ENCODE measurements around the gene FOCAD. TPM values are rescaled to one million over a fixed set of nuclear protein-coding genes. Genes with fewer than 3 reads are reported as not detected.

FOCAD gene
- total RNA-seq, 1 experiment from 2014 or later, result 34.9 TPM

GRCh38 chr9:20684875-20685696, 1.0 kb downstream of the FOCAD start:
- Histone ChIP-seq H4K20me1 (ENCODE audit: insufficient read depth, low read depth, low read length) (peaks cover 22% of the 10 kb centered on the region; the same call in 1 of the 2 replicates), H3K36me3 (ENCODE audit: insufficient read depth, low read length) (no peaks in the 10 kb centered on the region), H3K27me3 (ENCODE audit: low read length) (no peaks in the 10 kb centered on the region), H2AFZ (ENCODE audit: low read length) (peak overlapping the region; percentile 100), H3K79me2 (ENCODE audit: low read length) (no peaks in the 10 kb centered on the region), H3K4me1 (ENCODE audit: low read length) (peaks cover 18% of the 10 kb centered on the region), H3K9ac (ENCODE audit: low read length) (peak overlapping the region; percentile 81), H3K27ac (ENCODE audit: low read length) (no peak overlapping the region), H3K4me2 (ENCODE audit: low read depth, low read length, poor library complexity, severe bottlenecking) (peak overlapping the region; percentile 99), H3K4me3 (ENCODE audit: low read length) (peak overlapping the region; percentile 97), H3K9me2 (replicated peaks; ENCODE audit: insufficient read depth, low read length) (no peaks in the 10 kb centered on the region), H3K9me3 (ENCODE audit: low read length) (no peaks in the 10 kb centered on the region)
- no peak for DNase-seq

- no peak overlapping the region for H3K4me3 ChIP-seq (ENCODE audit: low read length)
- H3K9me2 ChIP-seq (replicated peaks; ENCODE audit: insufficient read depth, low read length), result no peaks in the 10 kb centered on the region
- no peak overlapping the region for H3K9ac ChIP-seq (ENCODE audit: low read length)
- DNase-seq, result no peak
- H3K79me2 ChIP-seq (ENCODE audit: low read length), result no peaks in the 10 kb centered on the region
- no peaks in the 10 kb centered on the region for H3K9me3 ChIP-seq (ENCODE audit: low read length)
- H3K4me2 ChIP-seq (ENCODE audit: low read depth, low read length, poor library complexity, severe bottlenecking), result no peak overlapping the region
- H2AFZ ChIP-seq (ENCODE audit: low read length), result no peak overlapping the region
- peaks cover 18% of the 10 kb centered on the region for H3K4me1 ChIP-seq (ENCODE audit: low read length)
- peaks cover 28% of the 10 kb centered on the region; the same call in 1 of the 2 replicates for H4K20me1 ChIP-seq (ENCODE audit: insufficient read depth, low read depth, low read length)
- no peak overlapping the region for H3K27ac ChIP-seq (ENCODE audit: low read length)
- no peaks in the 10 kb centered on the region for H3K27me3 ChIP-seq (ENCODE audit: low read length)
- no peaks in the 10 kb centered on the region for H3K36me3 ChIP-seq (ENCODE audit: insufficient read depth, low read length)
Measured at GRCh38 chr9:20685769-20686168, 1.7 kb downstream of the FOCAD start.

- no peak overlapping the region for H3K4me3 ChIP-seq (ENCODE audit: low read length)
- H3K36me3 ChIP-seq (ENCODE audit: insufficient read depth, low read length), result no peaks in the 10 kb centered on the region
- no peak for DNase-seq
- H3K79me2 ChIP-seq (ENCODE audit: low read length), result no peaks in the 10 kb centered on the region
- no peak overlapping the region for H3K9ac ChIP-seq (ENCODE audit: low read length)
- no peaks in the 10 kb centered on the region for H3K27me3 ChIP-seq (ENCODE audit: low read length)
- H3K9me3 ChIP-seq (ENCODE audit: low read length), result no peaks in the 10 kb centered on the region
- H3K4me2 ChIP-seq (ENCODE audit: low read depth, low read length, poor library complexity, severe bottlenecking), result no peak overlapping the region
- H3K27ac ChIP-seq (ENCODE audit: low read length), result no peak overlapping the region
- no peak overlapping the region for H2AFZ ChIP-seq (ENCODE audit: low read length)
- peaks cover 41% of the 10 kb centered on the region; the same call in 1 of the 2 replicates for H4K20me1 ChIP-seq (ENCODE audit: insufficient read depth, low read depth, low read length)
- H3K4me1 ChIP-seq (ENCODE audit: low read length), result peaks cover 6% of the 10 kb centered on the region
- no peaks in the 10 kb centered on the region for H3K9me2 ChIP-seq (replicated peaks; ENCODE audit: insufficient read depth, low read length)
Measured at GRCh38 chr9:20689833-20690232, 5.8 kb downstream of the FOCAD start.

- Histone ChIP-seq H3K4me2 (ENCODE audit: low read depth, low read length, poor library complexity, severe bottlenecking) (no peak overlapping the region), H3K27me3 (ENCODE audit: low read length) (no peaks in the 10 kb centered on the region), H3K9ac (ENCODE audit: low read length) (no peak overlapping the region), H3K4me3 (ENCODE audit: low read length) (no peak overlapping the region), H3K9me3 (ENCODE audit: low read length) (no peaks in the 10 kb centered on the region), H3K27ac (ENCODE audit: low read length) (no peak overlapping the region), H3K36me3 (ENCODE audit: insufficient read depth, low read length) (no peaks in the 10 kb centered on the region), H3K79me2 (ENCODE audit: low read length) (no peaks in the 10 kb centered on the region), H3K9me2 (replicated peaks; ENCODE audit: insufficient read depth, low read length) (no peaks in the 10 kb centered on the region), H3K4me1 (ENCODE audit: low read length) (no peaks in the 10 kb centered on the region), H4K20me1 (ENCODE audit: insufficient read depth, low read depth, low read length) (peaks cover 38% of the 10 kb centered on the region; the same call in 1 of the 2 replicates), H2AFZ (ENCODE audit: low read length) (no peak overlapping the region)
- DNase-seq, result no peak
Measured at GRCh38 chr9:20692554-20692953, 8.5 kb downstream of the FOCAD start.

- H3K79me2 ChIP-seq (ENCODE audit: low read length), result no peaks in the 10 kb centered on the region
- DNase-seq, result no peak
- no peaks in the 10 kb centered on the region for H3K4me1 ChIP-seq (ENCODE audit: low read length)
- no peak overlapping the region for H3K4me3 ChIP-seq (ENCODE audit: low read length)
- H3K9me3 ChIP-seq (ENCODE audit: low read length), result no peaks in the 10 kb centered on the region
- H4K20me1 ChIP-seq (ENCODE audit: insufficient read depth, low read depth, low read length), result peaks cover 35% of the 10 kb centered on the region; the same call in 1 of the 2 replicates
- no peaks in the 10 kb centered on the region for H3K9me2 ChIP-seq (replicated peaks; ENCODE audit: insufficient read depth, low read length)
- no peak overlapping the region for H3K27ac ChIP-seq (ENCODE audit: low read length)
- H3K9ac ChIP-seq (ENCODE audit: low read length), result no peak overlapping the region
- no peaks in the 10 kb centered on the region for H3K27me3 ChIP-seq (ENCODE audit: low read length)
- no peak overlapping the region for H2AFZ ChIP-seq (ENCODE audit: low read length)
- no peaks in the 10 kb centered on the region for H3K36me3 ChIP-seq (ENCODE audit: insufficient read depth, low read length)
- H3K4me2 ChIP-seq (ENCODE audit: low read depth, low read length, poor library complexity, severe bottlenecking), result no peak overlapping the region
Measured at GRCh38 chr9:20693068-20693467, 9.0 kb downstream of the FOCAD start.

- Histone ChIP-seq H3K27ac (ENCODE audit: low read length) (no peak overlapping the region), H3K9ac (ENCODE audit: low read length) (no peak overlapping the region), H3K27me3 (ENCODE audit: low read length) (no peaks in the 10 kb centered on the region), H3K79me2 (ENCODE audit: low read length) (no peaks in the 10 kb centered on the region), H3K4me1 (ENCODE audit: low read length) (no peaks in the 10 kb centered on the region), H4K20me1 (ENCODE audit: insufficient read depth, low read depth, low read length) (peaks cover 26% of the 10 kb centered on the region; the same call in 1 of the 2 replicates), H3K36me3 (ENCODE audit: insufficient read depth, low read length) (no peaks in the 10 kb centered on the region), H2AFZ (ENCODE audit: low read length) (no peak overlapping the region), H3K4me3 (ENCODE audit: low read length) (no peak overlapping the region), H3K4me2 (ENCODE audit: low read depth, low read length, poor library complexity, severe bottlenecking) (no peak overlapping the region), H3K9me2 (replicated peaks; ENCODE audit: insufficient read depth, low read length) (no peaks in the 10 kb centered on the region), H3K9me3 (ENCODE audit: low read length) (no peaks in the 10 kb centered on the region)
- DNase-seq, result no peak
Measured at GRCh38 chr9:20694248-20694647, 10.2 kb downstream of the FOCAD start.

- Histone ChIP-seq H3K4me2 (ENCODE audit: low read depth, low read length, poor library complexity, severe bottlenecking) (no peak overlapping the region), H3K36me3 (ENCODE audit: insufficient read depth, low read length) (no peaks in the 10 kb centered on the region), H3K27me3 (ENCODE audit: low read length) (no peaks in the 10 kb centered on the region), H2AFZ (ENCODE audit: low read length) (no peak overlapping the region), H3K4me1 (ENCODE audit: low read length) (no peaks in the 10 kb centered on the region), H4K20me1 (ENCODE audit: insufficient read depth, low read depth, low read length) (peaks cover 20% of the 10 kb centered on the region; the same call in 1 of the 2 replicates), H3K9me3 (ENCODE audit: low read length) (no peaks in the 10 kb centered on the region), H3K9me2 (replicated peaks; ENCODE audit: insufficient read depth, low read length) (no peaks in the 10 kb centered on the region), H3K4me3 (ENCODE audit: low read length) (no peak overlapping the region), H3K9ac (ENCODE audit: low read length) (no peak overlapping the region), H3K27ac (ENCODE audit: low read length) (no peak overlapping the region), H3K79me2 (ENCODE audit: low read length) (no peaks in the 10 kb centered on the region)
- no peak for DNase-seq
Measured at GRCh38 chr9:20697021-20697719, 13.1 kb downstream of the FOCAD start.

GRCh38 chr9:20698782-20699181, 14.7 kb downstream of the FOCAD start:
- no peak overlapping the region for H3K27ac ChIP-seq (ENCODE audit: low read length)
- no peaks in the 10 kb centered on the region for H3K36me3 ChIP-seq (ENCODE audit: insufficient read depth, low read length)
- H3K4me3 ChIP-seq (ENCODE audit: low read length), result no peak overlapping the region
- H3K9ac ChIP-seq (ENCODE audit: low read length), result no peak overlapping the region
- no peak for DNase-seq
- H4K20me1 ChIP-seq (ENCODE audit: insufficient read depth, low read depth, low read length), result peaks cover 23% of the 10 kb centered on the region; the same call in 1 of the 2 replicates
- H3K4me2 ChIP-seq (ENCODE audit: low read depth, low read length, poor library complexity, severe bottlenecking), result no peak overlapping the region
- no peaks in the 10 kb centered on the region for H3K9me2 ChIP-seq (replicated peaks; ENCODE audit: insufficient read depth, low read length)
- no peaks in the 10 kb centered on the region for H3K79me2 ChIP-seq (ENCODE audit: low read length)
- H2AFZ ChIP-seq (ENCODE audit: low read length), result no peak overlapping the region
- no peaks in the 10 kb centered on the region for H3K27me3 ChIP-seq (ENCODE audit: low read length)
- H3K4me1 ChIP-seq (ENCODE audit: low read length), result no peaks in the 10 kb centered on the region
- H3K9me3 ChIP-seq (ENCODE audit: low read length), result no peaks in the 10 kb centered on the region
